OCI-LY7 (cell line): ENCODE measurements around the gene SPIB.

ENCODE experiments used
- CTCF ChIP-seq: fragments of 200-600 bp; sonication (generic); conservative IDR thresholded peaks from 2 replicates; pipeline ENCODE4 v1.5.1; 2014; ENCODE audit warnings: mild to moderate bottlenecking, antibody characterized with exemption, low read length, moderate library complexity, mixed read lengths
- EZH2phosphoT487 ChIP-seq: fragments of 200-600 bp; sonication (generic); IDR thresholded peaks from 2 replicates; pipeline ENCODE4 v1.6.1; 2018; ENCODE audit warnings: low read depth, borderline replicate concordance, mild to moderate bottlenecking, mixed run types, antibody characterized with exemption, low read length, moderate library complexity, mixed read lengths

DNA sequence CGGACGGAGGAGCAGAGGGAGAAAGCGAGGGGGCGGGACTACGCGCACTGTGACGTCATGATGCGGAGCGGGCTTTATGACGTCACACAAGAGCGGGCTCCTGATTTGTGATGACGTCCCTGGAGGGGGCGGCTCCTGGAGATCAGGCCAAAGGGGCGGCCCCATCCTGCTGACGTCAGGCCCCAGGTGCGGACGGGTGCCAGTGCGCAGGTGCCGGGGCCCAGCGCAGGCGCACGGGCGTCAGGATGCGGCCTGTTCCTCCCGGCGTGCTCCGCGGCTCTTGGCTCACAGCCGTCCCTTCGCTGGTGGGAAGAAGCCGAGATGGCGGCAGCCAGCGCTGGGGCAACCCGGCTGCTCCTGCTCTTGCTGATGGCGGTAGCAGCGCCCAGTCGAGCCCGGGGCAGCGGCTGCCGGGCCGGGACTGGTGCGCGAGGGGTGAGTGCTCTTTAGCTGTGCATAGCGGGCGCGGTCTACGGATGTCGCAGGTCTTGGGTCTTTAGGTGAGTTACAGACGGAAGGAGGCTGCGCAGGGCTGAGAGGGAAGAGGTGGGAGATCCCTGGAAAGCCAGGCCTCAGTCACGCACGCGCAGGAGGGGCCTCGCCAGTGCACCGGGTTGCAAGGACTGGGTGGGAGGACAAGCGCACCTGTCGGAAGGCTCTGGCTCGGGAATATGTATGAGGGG lies 57.6 kb downstream of the SPIB start, which contains the start of the genes EMC10 and GARIN5A:
- no peak for TF ChIP-seq CTCF
- TF ChIP-seq EZH2phosphoT487 = no peak
